ENCODE results near the gene RELL2. TPM values are rescaled to one million over a fixed set of nuclear protein-coding genes. Genes with fewer than 3 reads are reported as not detected.

The RELL2 gene
- total RNA-seq, 2 donors from 2014 or later: 2.1 to 6.7 TPM

GRCh38 chr5:141680751-141681201 is 44.0 kb downstream of the RELL2 start:
- no peaks in the 10 kb centered on the region for H3K36me3 ChIP-seq
- H3K9ac ChIP-seq (ENCODE audit: low read depth in 2 of 2, low read length in 2 of 2): peak overlapping the region in 1 of 2 donors; percentile 61
- no peaks in the 10 kb centered on the region for H3K9me3 ChIP-seq
- intact Hi-C loops (cut with DNase I): no loop called here
- H3K27me3 ChIP-seq: no peaks in the 10 kb centered on the region
- no peak overlapping the region for H3K4me3 ChIP-seq
- TF ChIP-seq, protein P1, sequence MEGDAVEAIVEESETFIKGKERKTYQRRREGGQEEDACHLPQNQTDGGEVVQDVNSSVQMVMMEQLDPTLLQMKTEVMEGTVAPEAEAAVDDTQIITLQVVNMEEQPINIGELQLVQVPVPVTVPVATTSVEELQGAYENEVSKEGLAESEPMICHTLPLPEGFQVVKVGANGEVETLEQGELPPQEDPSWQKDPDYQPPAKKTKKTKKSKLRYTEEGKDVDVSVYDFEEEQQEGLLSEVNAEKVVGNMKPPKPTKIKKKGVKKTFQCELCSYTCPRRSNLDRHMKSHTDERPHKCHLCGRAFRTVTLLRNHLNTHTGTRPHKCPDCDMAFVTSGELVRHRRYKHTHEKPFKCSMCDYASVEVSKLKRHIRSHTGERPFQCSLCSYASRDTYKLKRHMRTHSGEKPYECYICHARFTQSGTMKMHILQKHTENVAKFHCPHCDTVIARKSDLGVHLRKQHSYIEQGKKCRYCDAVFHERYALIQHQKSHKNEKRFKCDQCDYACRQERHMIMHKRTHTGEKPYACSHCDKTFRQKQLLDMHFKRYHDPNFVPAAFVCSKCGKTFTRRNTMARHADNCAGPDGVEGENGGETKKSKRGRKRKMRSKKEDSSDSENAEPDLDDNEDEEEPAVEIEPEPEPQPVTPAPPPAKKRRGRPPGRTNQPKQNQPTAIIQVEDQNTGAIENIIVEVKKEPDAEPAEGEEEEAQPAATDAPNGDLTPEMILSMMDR (IDR thresholded peaks at IDR 0.05): no peak
- peaks cover 3% of the 10 kb centered on the region for H3K4me1 ChIP-seq
- DNase-seq: peak; percentile 40
- H3K27ac ChIP-seq: no peak overlapping the region

DNA sequence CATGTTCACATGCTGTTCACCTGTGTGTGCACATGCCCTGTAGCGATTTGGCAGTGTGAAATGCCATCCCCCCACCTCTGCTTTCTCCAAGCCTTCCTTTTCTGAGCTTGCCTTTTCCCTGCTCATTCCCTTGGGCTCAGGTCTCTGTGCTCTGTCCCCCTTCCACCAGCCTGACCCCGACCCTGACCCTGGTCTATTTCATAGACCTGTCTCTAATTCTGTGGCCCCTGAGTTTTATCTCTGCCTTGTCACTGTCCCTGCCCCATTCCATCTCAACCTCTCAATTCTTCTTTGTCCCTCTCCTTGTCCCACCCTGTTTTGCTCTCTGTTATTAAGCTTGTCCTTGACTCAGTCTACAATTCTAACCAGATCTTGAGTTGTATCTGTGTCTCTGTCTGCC is 44.5 kb downstream of the RELL2 start:
- Histone ChIP-seq H3K9ac (ENCODE audit: low read depth in 2 of 2, low read length in 2 of 2) (peak overlapping the region; percentile 24 to 61), H3K4me1 (peaks cover 3% of the 10 kb centered on the region), H3K27ac (peak overlapping the region; percentile 39), H3K4me3 (peak overlapping the region; percentile 48), H3K27me3 (no peaks in the 10 kb centered on the region), H3K36me3 (no peaks in the 10 kb centered on the region), H3K9me3 (no peaks in the 10 kb centered on the region)
- TF ChIP-seq, protein P1 (IDR thresholded peaks at IDR 0.05): no peak
- intact Hi-C loops (cut with DNase I): no loop called here
- DNase-seq: no peak

GRCh38 chr5:141681695-141682641 is 45.2 kb downstream of the RELL2 start, which contains the start of gene ARAP3:
ARAP3 (minus strand) TSS chr5:141682230; CDS start chr5:141680486, 1,744 bp downstream.
- Histone ChIP-seq H3K9me3 (no peaks in the 10 kb centered on the region), H3K36me3 (no peaks in the 10 kb centered on the region), H3K4me1 (peaks cover 3% of the 10 kb centered on the region), H3K27me3 (no peaks in the 10 kb centered on the region), H3K9ac (ENCODE audit: low read depth in 2 of 2, low read length in 2 of 2) (peak within 1 kb of the TSS; percentile 63 to 64), H3K27ac (peak within 1 kb of the TSS; percentile 60), H3K4me3 (peak within 1 kb of the TSS; percentile 48)
- intact Hi-C loops (cut with DNase I): no loop called here
- TF ChIP-seq, protein P1 (IDR thresholded peaks at IDR 0.05): no peak
- peak; percentile 88 for DNase-seq

GRCh38 chr5:141683596-141684141 is 46.9 kb downstream of the RELL2 start:
- Histone ChIP-seq H3K4me3 (no peak overlapping the region), H3K9me3 (no peaks in the 10 kb centered on the region), H3K27ac (no peak overlapping the region), H3K36me3 (no peaks in the 10 kb centered on the region), H3K27me3 (no peaks in the 10 kb centered on the region), H3K9ac (ENCODE audit: low read depth in 2 of 2, low read length in 2 of 2) (no peak overlapping the region), H3K4me1 (peaks cover 3% of the 10 kb centered on the region)
- intact Hi-C loops (cut with DNase I): no loop called here
- TF ChIP-seq, protein P1 (IDR thresholded peaks at IDR 0.05): no peak
- DNase-seq: no peak

GRCh38 chr5:141685591-141685990 is 48.8 kb downstream of the RELL2 start:
- H3K4me1 ChIP-seq: peaks cover 3% of the 10 kb centered on the region
- DNase-seq: no peak
- H3K9me3 ChIP-seq: no peaks in the 10 kb centered on the region
- H3K9ac ChIP-seq (ENCODE audit: low read depth in 2 of 2, low read length in 2 of 2): no peak overlapping the region
- no peak overlapping the region for H3K27ac ChIP-seq
- H3K36me3 ChIP-seq: no peaks in the 10 kb centered on the region
- intact Hi-C loops (cut with DNase I): no loop called here
- H3K4me3 ChIP-seq: no peak overlapping the region
- H3K27me3 ChIP-seq: no peaks in the 10 kb centered on the region
- TF ChIP-seq, protein P1 (IDR thresholded peaks at IDR 0.05): no peak
